T follicular helper cell (primary cell): ENCODE data around the gene PRSS57.

Experiments
- DNase-seq: peaks from one replicate; pipeline ENCODE4 v3.0.0-alpha.2; 2020; ENCODE audit warnings: low read depth

Gene PRSS57

GRCh38 chr19:638906-639252 is 56.4 kb downstream of the PRSS57 start:
- no peak for DNase-seq
